ENCODE results near the gene TMEM170A.
"Not testable (repeated sequence)": the region's sequence is repeated elsewhere in the genome, so short reads cannot be mapped to it uniquely, and the experiment has no call there.

TMEM170A gene

GRCh38 chr16:75466760-75467159, 2.3 kb upstream of the TMEM170A start:
- no peak overlapping the region for H3K27ac ChIP-seq
- no peaks in the 10 kb centered on the region for H3K36me3 ChIP-seq
- H3K9me3 ChIP-seq (ENCODE audit: severe bottlenecking): no peaks in the 10 kb centered on the region
- no peaks in the 10 kb centered on the region for H3K27me3 ChIP-seq (ENCODE audit: insufficient read depth, low read depth, severe bottlenecking)
- no peak for TF ChIP-seq CTCF (IDR thresholded peaks at IDR 0.05; ENCODE audit: low read depth, low read length)
- no peak overlapping the region for H3K4me3 ChIP-seq (ENCODE audit: low read depth, low read length)
- DNase-seq: no peak

- peak overlapping the region; percentile 90 for H3K4me3 ChIP-seq (ENCODE audit: low read depth, low read length)
- peak overlapping the region; percentile 87 for H3K27ac ChIP-seq
- not testable (repeated sequence) for H3K27me3 ChIP-seq (ENCODE audit: insufficient read depth, low read depth, severe bottlenecking); H3K36me3 ChIP-seq; H3K9me3 ChIP-seq (ENCODE audit: severe bottlenecking)
- DNase-seq: peak; percentile 83
Measured at GRCh38 chr16:75463389-75464121, 934 bp downstream of the TMEM170A start.

- no peak overlapping the region for H3K27ac ChIP-seq
- no peaks in the 10 kb centered on the region; the same call in 1 of the 2 replicates for H3K36me3 ChIP-seq
- H3K27me3 ChIP-seq (ENCODE audit: insufficient read depth, low read depth, severe bottlenecking): no peaks in the 10 kb centered on the region
- no peak for TF ChIP-seq CTCF (IDR thresholded peaks at IDR 0.05; ENCODE audit: low read depth, low read length)
- DNase-seq: no peak
- no peaks in the 10 kb centered on the region for H3K9me3 ChIP-seq (ENCODE audit: severe bottlenecking)
- no peak overlapping the region for H3K4me3 ChIP-seq (ENCODE audit: low read depth, low read length)
Measured at GRCh38 chr16:75462806-75463205, 1.7 kb downstream of the TMEM170A start.

GRCh38 chr16:75461575-75461974, 2.9 kb downstream of the TMEM170A start:
- H3K4me3 ChIP-seq (ENCODE audit: low read depth, low read length): no peak overlapping the region
- H3K27ac ChIP-seq: no peak overlapping the region
- DNase-seq: no peak
- TF ChIP-seq CTCF (IDR thresholded peaks at IDR 0.05; ENCODE audit: low read depth, low read length): no peak
- H3K9me3 ChIP-seq (ENCODE audit: severe bottlenecking): no peaks in the 10 kb centered on the region
- no peaks in the 10 kb centered on the region; the same call in 1 of the 2 replicates for H3K36me3 ChIP-seq
- H3K27me3 ChIP-seq (ENCODE audit: insufficient read depth, low read depth, severe bottlenecking): no peaks in the 10 kb centered on the region

GRCh38 chr16:75460446-75460845, 4.0 kb downstream of the TMEM170A start:
- DNase-seq: no peak
- TF ChIP-seq CTCF (IDR thresholded peaks at IDR 0.05; ENCODE audit: low read depth, low read length): no peak
- Histone ChIP-seq H3K27ac (no peak overlapping the region), H3K9me3 (ENCODE audit: severe bottlenecking) (no peaks in the 10 kb centered on the region), H3K36me3 (no peaks in the 10 kb centered on the region; the same call in 1 of the 2 replicates), H3K4me3 (ENCODE audit: low read depth, low read length) (no peak overlapping the region), H3K27me3 (ENCODE audit: insufficient read depth, low read depth, severe bottlenecking) (no peaks in the 10 kb centered on the region)

- Histone ChIP-seq H3K27me3 (ENCODE audit: insufficient read depth, low read depth, severe bottlenecking) (no peaks in the 10 kb centered on the region), H3K27ac (no peak overlapping the region), H3K36me3 (no peaks in the 10 kb centered on the region; the same call in 1 of the 2 replicates), H3K4me3 (ENCODE audit: low read depth, low read length) (no peak overlapping the region), H3K9me3 (ENCODE audit: severe bottlenecking) (no peaks in the 10 kb centered on the region)
- no peak for TF ChIP-seq CTCF (IDR thresholded peaks at IDR 0.05; ENCODE audit: low read depth, low read length)
- DNase-seq: no peak
Measured at GRCh38 chr16:75459691-75460090, 4.8 kb downstream of the TMEM170A start.
